ENCODE results near the gene TAC3.
"Not testable (repeated sequence)": the region's sequence is repeated elsewhere in the genome, so short reads cannot be mapped to it uniquely, and the experiment has no call there.

Gene TAC3

GRCh38 chr12:57033431-57033830 is 17.1 kb upstream of the TAC3 start:
- DNase-seq = no peak

GRCh38 chr12:57031789-57032188 is 15.5 kb upstream of the TAC3 start:
- DNase-seq = no peak

GRCh38 chr12:57031138-57031725 is 14.9 kb upstream of the TAC3 start:
- peak in 1 of 2 donors; percentile 47 for DNase-seq

- no peak for DNase-seq
Measured at GRCh38 chr12:57029457-57029856, 13.1 kb upstream of the TAC3 start.

- no peak for DNase-seq
Measured at GRCh38 chr12:57027805-57028153, 11.4 kb upstream of the TAC3 start.

GRCh38 chr12:57027011-57027804 is 10.9 kb upstream of the TAC3 start:
- DNase-seq = no peak

- DNase-seq = no peak
Measured at GRCh38 chr12:57025196-57025595, 8.9 kb upstream of the TAC3 start.

GRCh38 chr12:57022324-57022723 is 6.0 kb upstream of the TAC3 start:
- not testable (repeated sequence) for DNase-seq

GRCh38 chr12:57019983-57020719 is 3.8 kb upstream of the TAC3 start:
- DNase-seq = no peak

- no peak for DNase-seq
Measured at GRCh38 chr12:57018906-57019305, 2.6 kb upstream of the TAC3 start.

GRCh38 chr12:57018353-57018752 is 2.0 kb upstream of the TAC3 start:
- not testable (repeated sequence) for DNase-seq

- DNase-seq = no peak
Measured at GRCh38 chr12:57012600-57013465, 3.5 kb downstream of the TAC3 start.

GRCh38 chr12:57011438-57012424 is 4.6 kb downstream of the TAC3 start:
- no peak for DNase-seq

GRCh38 chr12:57010627-57011247 is 5.6 kb downstream of the TAC3 start:
- no peak for DNase-seq

GRCh38 chr12:57009949-57010626 is 6.2 kb downstream of the TAC3 start:
- DNase-seq = no peak

- peak in 1 of 2 donors; percentile 56 for DNase-seq
Measured at GRCh38 chr12:57008178-57008577, 8.2 kb downstream of the TAC3 start.

GRCh38 chr12:57006809-57007475 is 9.4 kb downstream of the TAC3 start:
- no peak for DNase-seq

GRCh38 chr12:57005980-57006808 is 10.1 kb downstream of the TAC3 start, which contains the start of gene ZBTB39:
Gene ZBTB39, minus strand, starts transcription at chr12:57006546. Its CDS starts 1,629 bp downstream, at chr12:57004917.
- peak; percentile 51 to 61 for DNase-seq

GRCh38 chr12:57004651-57005050 is 11.7 kb downstream of the TAC3 start:
- DNase-seq = no peak
